GM23248 (cell line): Measurements from ENCODE around the gene ADGRF4. TPM values are rescaled to one million over a fixed set of nuclear protein-coding genes. Genes with fewer than 3 reads are reported as not detected.

Experiments
- DNase-seq: peaks from one replicate; pipeline ENCODE4 v3.0.0-alpha.2; 2015
- H2AFZ ChIP-seq: fragments of 200-600 bp; sonication (generic); 2 replicates; pipeline ENCODE4 v1.6.1; 2016; ENCODE audit warnings: antibody characterized with exemption
- H3F3A ChIP-seq: fragments of 200-600 bp; sonication (generic); 2 replicates; pipeline ENCODE4 v1.6.1; 2016; ENCODE audit warnings: mild to moderate bottlenecking, antibody characterized with exemption, mixed run types; ENCODE audit not compliant: insufficient read depth
- H3K27ac ChIP-seq: fragments of 200-600 bp; sonication (generic); 2 replicates; pipeline ENCODE4 v1.5.1; 2016; ENCODE audit warnings: mild to moderate bottlenecking
- H3K27me3 ChIP-seq: fragments of 200-600 bp; sonication (generic); replicated peaks from 2 replicates; pipeline ENCODE4 v1.6.1; 2016; ENCODE audit warnings: mild to moderate bottlenecking; ENCODE audit not compliant: insufficient read depth
- H3K36me3 ChIP-seq: fragments of 200-600 bp; sonication (generic); 2 replicates; pipeline ENCODE4 v1.6.1; 2016; ENCODE audit warnings: low read depth, mild to moderate bottlenecking
- H3K4me1 ChIP-seq: fragments of 200-600 bp; sonication (generic); 2 replicates; pipeline ENCODE4 v1.6.1; 2016; ENCODE audit warnings: mild to moderate bottlenecking; ENCODE audit not compliant: insufficient read depth
- H3K4me2 ChIP-seq: fragments of 200-600 bp; sonication (generic); one replicate; pipeline ENCODE4 v1.6.1; 2016; ENCODE audit warnings: mild to moderate bottlenecking; ENCODE audit not compliant: unreplicated experiment
- H3K4me3 ChIP-seq: fragments of 200-600 bp; sonication (generic); 2 replicates; pipeline ENCODE4 v1.5.1; 2016; ENCODE audit warnings: mild to moderate bottlenecking
- H3K79me2 ChIP-seq: fragments of 200-600 bp; sonication (generic); 2 replicates; pipeline ENCODE4 v1.6.1; 2016; ENCODE audit warnings: mild to moderate bottlenecking; ENCODE audit not compliant: insufficient read depth
- H3K9ac ChIP-seq: fragments of 200-600 bp; sonication (generic); 2 replicates; pipeline ENCODE4 v1.6.1; 2016; ENCODE audit warnings: mild to moderate bottlenecking
- H3K9me2 ChIP-seq: fragments of 200-600 bp; sonication (generic); 2 replicates; pipeline ENCODE4 v1.6.1; 2016; ENCODE audit warnings: mixed run types, mild to moderate bottlenecking, moderate library complexity; ENCODE audit not compliant: insufficient read depth
- H3K9me3 ChIP-seq: fragments of 200-600 bp; sonication (generic); one replicate; pipeline ENCODE4 v1.6.1; 2017; ENCODE audit warnings: low read depth
- H4K20me1 ChIP-seq: fragments of 200-600 bp; sonication (generic); 2 replicates; pipeline ENCODE4 v1.6.0; 2016; ENCODE audit not compliant: insufficient read depth
- EZH2 ChIP-seq: fragments of 200-600 bp; sonication (generic); IDR thresholded peaks from 2 replicates; pipeline ENCODE4 v1.6.1; 2018; ENCODE audit warnings: antibody characterized with exemption, mild to moderate bottlenecking; ENCODE audit not compliant: insufficient read depth, poor library complexity, severe bottlenecking
- EZH2phosphoT487 ChIP-seq: fragments of 200-600 bp; sonication (generic); IDR thresholded peaks from 2 replicates; pipeline ENCODE4 v1.6.1; 2018; ENCODE audit warnings: antibody characterized with exemption, moderate library complexity, mild to moderate bottlenecking, low read depth; ENCODE audit not compliant: insufficient read depth
- WGBS, 2 experiments: methylation state at CpG; one replicate each; pipeline ENCODE4 v1.1.6; 2015 to 2017; ENCODE audit warnings: low lambda C conversion rate in 2 of 2, low coverage in 1 of 2; ENCODE audit errors: missing lambda C conversion rate in 2 of 2; 5-methylcytosine and 5-hydroxymethylcytosine counted together
- in situ Hi-C: fragments of 300-500 bp; cut with MboI; formaldehyde crosslinking; loops from 2 replicates; pipeline ENCODE4 v1.15.0; 2020
- polyA plus RNA-seq: library from polyadenylated mRNA; unstranded; fragments of >200 nt; fragmentation: Nextera tagmentation; extraction: Ambion mirVana; gene quantifications from 2 replicates; pipeline ENCODE4 v1.2.1, GENCODE V29; 2016
- total RNA-seq: library from RNA; depleted of rRNA; stranded (reverse); fragments of >200 nt; shearing (Covaris generic); gene quantifications from 2 replicates; pipeline ENCODE4 v1.2.3, GENCODE V29; 2014

Gene ADGRF4
- total and polyA plus RNA-seq, 2 experiments from 2014 or later = 0.11 TPM; not detected in 1

- Histone ChIP-seq H3K36me3 (no peaks in the 10 kb centered on the region), H3K27me3 (peaks cover 24% of the 10 kb centered on the region), H3K9me2 (no peaks in the 10 kb centered on the region), H2AFZ (no peak overlapping the region), H3K4me3 (no peak overlapping the region), H4K20me1 (no peaks in the 10 kb centered on the region), H3K79me2 (no peaks in the 10 kb centered on the region), H3K4me1 (peaks cover 12% of the 10 kb centered on the region; the same call in 1 of the 2 replicates), H3K27ac (no peak overlapping the region), H3K4me2 (no peak overlapping the region), H3K9me3 (no peaks in the 10 kb centered on the region), H3K9ac (no peak overlapping the region), H3F3A (peaks cover 4% of the 10 kb centered on the region; the same call in 1 of the 2 replicates)
- 4 to 8% methylated on average over 2 of the region's 2 CpGs for WGBS, 2 experiments
- TF ChIP-seq EZH2phosphoT487 (no peak), EZH2 (no peak)
- in situ Hi-C loops = no loop called here
- peak; percentile 4 for DNase-seq
These were observed 35.6 kb downstream of the ADGRF4 start for GRCh38 chr6:47733879-47734558.

GRCh38 chr6:47734831-47735481 is 36.6 kb downstream of the ADGRF4 start:
- WGBS, 2 experiments = 16 to 20% methylated on average over 4 of the region's 4 CpGs
- H3K4me2 ChIP-seq = no peak overlapping the region
- no peak overlapping the region for H3K9ac ChIP-seq
- H3K27ac ChIP-seq = no peak overlapping the region
- H3K36me3 ChIP-seq = no peaks in the 10 kb centered on the region
- no peak overlapping the region for H2AFZ ChIP-seq
- in situ Hi-C loops = no loop called here
- TF ChIP-seq EZH2 = no peak
- no peak for TF ChIP-seq EZH2phosphoT487
- no peaks in the 10 kb centered on the region for H3K9me2 ChIP-seq
- peaks cover 12% of the 10 kb centered on the region; the same call in 1 of the 2 replicates for H3K4me1 ChIP-seq
- peaks cover 4% of the 10 kb centered on the region; the same call in 1 of the 2 replicates for H3F3A ChIP-seq
- H3K79me2 ChIP-seq = no peaks in the 10 kb centered on the region
- no peaks in the 10 kb centered on the region for H3K9me3 ChIP-seq
- no peak overlapping the region for H3K4me3 ChIP-seq
- no peaks in the 10 kb centered on the region for H4K20me1 ChIP-seq
- DNase-seq = no peak
- peaks cover 24% of the 10 kb centered on the region for H3K27me3 ChIP-seq

- Histone ChIP-seq H2AFZ (no peak overlapping the region), H3K4me3 (no peak overlapping the region), H4K20me1 (no peaks in the 10 kb centered on the region), H3K9me3 (no peaks in the 10 kb centered on the region), H3K4me2 (no peak overlapping the region), H3K36me3 (no peaks in the 10 kb centered on the region), H3K4me1 (peaks cover 8% of the 10 kb centered on the region; the same call in 1 of the 2 replicates), H3K9ac (no peak overlapping the region), H3F3A (no peaks in the 10 kb centered on the region), H3K27me3 (peaks cover 24% of the 10 kb centered on the region), H3K79me2 (no peaks in the 10 kb centered on the region), H3K27ac (no peak overlapping the region), H3K9me2 (no peaks in the 10 kb centered on the region)
- no peak for DNase-seq
- WGBS, 2 experiments = 54 to 58% methylated on average over 7 of the region's 7 CpGs
- in situ Hi-C loops = no loop called here
- TF ChIP-seq EZH2phosphoT487 (no peak), EZH2 (no peak)
These were observed 37.8 kb downstream of the ADGRF4 start for GRCh38 chr6:47736083-47736700.

GRCh38 chr6:47737406-47737805 is 39.0 kb downstream of the ADGRF4 start:
- DNase-seq = peak; percentile 13
- H3K79me2 ChIP-seq = no peaks in the 10 kb centered on the region
- TF ChIP-seq EZH2phosphoT487 (no peak), EZH2 (no peak)
- H3K27ac ChIP-seq = no peak overlapping the region
- no peaks in the 10 kb centered on the region for H3K9me3 ChIP-seq
- no peak overlapping the region for H2AFZ ChIP-seq
- H3K4me2 ChIP-seq = no peak overlapping the region
- 34 to 47% methylated on average over 2 of the region's 2 CpGs for WGBS, 2 experiments
- no peak overlapping the region for H3K9ac ChIP-seq
- no peaks in the 10 kb centered on the region for H3K36me3 ChIP-seq
- H3K4me1 ChIP-seq = no peaks in the 10 kb centered on the region
- no peaks in the 10 kb centered on the region for H3F3A ChIP-seq
- no peaks in the 10 kb centered on the region for H3K9me2 ChIP-seq
- in situ Hi-C loops = no loop called here
- H4K20me1 ChIP-seq = no peaks in the 10 kb centered on the region
- peaks cover 24% of the 10 kb centered on the region for H3K27me3 ChIP-seq
- no peak overlapping the region for H3K4me3 ChIP-seq
